HepG2 (cell line): ENCODE data around the gene SPATA13. TPM values are rescaled to one million over a fixed set of nuclear protein-coding genes. Genes with fewer than 3 reads are reported as not detected.

Experiments
- ATAC-seq: fragments of 200-7000 bp; cut with Tn5 transposase; 3 replicates; pipeline ENCODE4 v1.9.1; 2020; ENCODE audit warnings: mild to moderate bottlenecking, moderate library complexity
- BruUV-seq: library from RNA; stranded (reverse); fragments of 400-500 nt; replicated peaks from 2 replicates; lab custom pipeline; 2021; lab: Mats Ljungman, UMichigan
- CTCF ChIA-PET: fragments of 300-600 bp; formaldehyde crosslinking; extraction: SDS; loops from one replicate; lab custom pipeline; 2021; ENCODE audit warnings: low total read pairs, inconsistent platforms, low intra/inter-chr PET ratio; lab: Yijun Ruan, JAX
- POLR2A ChIA-PET: fragments of 350-600 bp; sonication (Branson Sonifier 250); formaldehyde crosslinking; loops from one replicate; lab custom pipeline; 2020; ENCODE audit warnings: antibody characterized with exemption, inconsistent platforms; lab: Yijun Ruan, JAX
- DNase-seq: peaks from one replicate; pipeline ENCODE4 v3.0.0-alpha.2; 2015; ENCODE audit warnings: low spot score
- FAIRE-seq: peaks from 3 replicates; lab custom pipeline; 2011; peaks lifted over from hg19 to GRCh38; lab: Jason Lieb, UNC
- H2AFZ ChIP-seq: one replicate; pipeline ENCODE4 v1.6.1; 2011; ENCODE audit warnings: low read length, inconsistent platforms
- H3K27ac ChIP-seq: fragments of 300-600 bp; 3 replicates; pipeline ENCODE4 v1.8.0; 2011; ENCODE audit warnings: mixed run types, mild to moderate bottlenecking, mixed read lengths, low read length, inconsistent platforms; ENCODE audit not compliant: insufficient read depth; ENCODE audit errors: extremely low read length
- H3K27me3 ChIP-seq, 2 experiments: fragments of 200-600 bp in 1 of 2; 2 replicates in 1 of 2; 3 replicates in 1 of 2; pipeline versions ENCODE4 v1.6.0 to v1.8.0; 2011; ENCODE audit warnings: low read length in 2 of 2, mild to moderate bottlenecking in 2 of 2, moderate library complexity in 2 of 2, inconsistent platforms in 1 of 2; ENCODE audit not compliant: insufficient read depth in 2 of 2, control insufficient read depth in 1 of 2
- H3K36me3 ChIP-seq, 2 experiments: fragments of 200-600 bp in 1 of 2; replicated peaks in 1 of 2; 2 replicates in 1 of 2; 3 replicates in 1 of 2; pipeline versions ENCODE4 v1.5.1 to v1.8.0; 2011; ENCODE audit warnings: low read length in 2 of 2, inconsistent platforms in 1 of 2; ENCODE audit not compliant: insufficient read depth in 2 of 2, control insufficient read depth in 1 of 2
- H3K4me1 ChIP-seq: 2 replicates; pipeline ENCODE4 v1.5.1; 2012; ENCODE audit warnings: low read length, inconsistent platforms; ENCODE audit not compliant: insufficient read depth
- H3K4me2 ChIP-seq: 2 replicates; pipeline ENCODE4 v1.6.0; 2011; ENCODE audit warnings: low read depth, low read length, inconsistent platforms
- H3K4me3 ChIP-seq, 3 experiments: fragments of 200-600 bp in 1 of 3; sonication (generic), shearing (Covaris generic) in 1 of 3; replicated peaks in 1 of 3; 2 replicates each; pipeline ENCODE4 v1.5.1; 2011 to 2016; ENCODE audit warnings: low read length in 3 of 3, inconsistent platforms in 2 of 3, low read depth in 2 of 3, mild to moderate bottlenecking in 2 of 3, control low read depth in 1 of 3, mixed read lengths in 1 of 3; ENCODE audit not compliant: insufficient read depth in 1 of 3
- H3K79me2 ChIP-seq: one replicate; pipeline ENCODE4 v1.6.1; 2011; ENCODE audit warnings: low read length, inconsistent platforms; ENCODE audit not compliant: insufficient read depth
- H3K9ac ChIP-seq: 2 replicates; pipeline ENCODE4 v1.6.0; 2011; ENCODE audit warnings: mild to moderate bottlenecking, low read depth, low read length, inconsistent platforms; ENCODE audit not compliant: insufficient read depth
- H3K9me3 ChIP-seq: 2 replicates; pipeline ENCODE4 v1.5.1; 2012; ENCODE audit warnings: mild to moderate bottlenecking, low read length
- H4K20me1 ChIP-seq: 2 replicates; pipeline ENCODE4 v1.6.0; 2011; ENCODE audit warnings: inconsistent platforms, mild to moderate bottlenecking, low read length, moderate library complexity; ENCODE audit not compliant: insufficient read depth
- EHMT2 ChIP-seq: fragments of 200-600 bp; sonication (generic); IDR thresholded peaks from 2 replicates; pipeline ENCODE4 v1.7.0; 2017; ENCODE audit warnings: antibody characterized with exemption, low read depth, low read length, borderline replicate concordance
- GRHL1 ChIP-seq: sonication (generic); formaldehyde crosslinking; conservative IDR thresholded peaks from 2 replicates; pipeline ENCODE4 v1.8.0; 2022; ENCODE audit warnings: missing genetic modification reagents
- HNRNPH1 ChIP-seq: fragments of 200-400 bp; formaldehyde crosslinking; optimal IDR thresholded peaks from 2 replicates; pipeline ENCODE3; 2017; ENCODE audit warnings: mild to moderate bottlenecking, low read depth, low read length
- MIER2 ChIP-seq: IDR thresholded peaks from 2 replicates; pipeline ENCODE4 v1.6.1; 2016; ENCODE audit warnings: missing biosample characterization, missing genetic modification reagents
- ZFP62 ChIP-seq: sonication (generic); formaldehyde crosslinking; IDR thresholded peaks from 2 replicates; pipeline ENCODE4 v1.4.0; 2020; ENCODE audit warnings: missing genetic modification reagents
- ZNF276 ChIP-seq: sonication (generic); formaldehyde crosslinking; IDR thresholded peaks from 2 replicates; pipeline ENCODE4 v1.4.0; 2020; ENCODE audit warnings: mild to moderate bottlenecking, low read depth, missing genetic modification reagents
- ZNF317 ChIP-seq: sonication (generic); formaldehyde crosslinking; IDR thresholded peaks from 2 replicates; pipeline ENCODE4 v1.5.0; 2020; ENCODE audit warnings: mild to moderate bottlenecking, missing genetic modification reagents
- ZNF430 ChIP-seq: sonication (generic); formaldehyde crosslinking; IDR thresholded peaks from 2 replicates; pipeline ENCODE4 v1.9.0; 2021; ENCODE audit warnings: mild to moderate bottlenecking, missing genetic modification reagents
- ZNF878 ChIP-seq: sonication (generic); formaldehyde crosslinking; IDR thresholded peaks from 2 replicates; pipeline ENCODE4 v1.8.1; 2023; ENCODE audit warnings: mild to moderate bottlenecking, missing genetic modification reagents, moderate library complexity
- WGBS: methylation state at CpG from one replicate; pipeline ENCODE4 v1.1.6; 2017; ENCODE audit warnings: low lambda C conversion rate; 5-methylcytosine and 5-hydroxymethylcytosine counted together
- in situ Hi-C: cut with HindIII; loops from 2 replicates; pipeline ENCODE4 v1.10.0; 2017; ENCODE audit warnings: low pct_unique_long_range_greater_than_20kb; ENCODE audit not compliant: extremely low pct_ligation_motif_present
- intact Hi-C: fragments of 100-400 bp; cut with micrococcal nuclease; formaldehyde crosslinking; loops from one replicate; pipeline ENCODE4 v1.10.0; 2022; ENCODE audit not compliant: unreplicated experiment
- polyA plus RNA-seq, 8 experiments: library from polyadenylated mRNA; depleted of rRNA in 3 of 8; stranded (reverse) in 7 of 8; unstranded in 1 of 8; fragments of >200 nt; fragmentation: Illumina TruSeq in 4 of 8; extraction: Trizol in 4 of 8; gene quantifications; 2 replicates each; pipeline versions ENCODE4 v1.2.1 to v1.2.3, GENCODE V29; 2011 to 2016; ENCODE audit warnings: low read depth in 4 of 8, missing spikeins in 1 of 8, mixed read lengths in 1 of 8; ENCODE audit not compliant: insufficient read depth in 1 of 8
- total RNA-seq, 5 experiments: library from RNA; depleted of rRNA; stranded (reverse); fragments of >200 nt; fragmentation: Illumina TruSeq; extraction: Trizol; gene quantifications; 2 replicates each; pipeline ENCODE4 v1.2.3, GENCODE V29; 2016; ENCODE audit warnings: low read depth in 1 of 5

The SPATA13 gene
- total and polyA plus RNA-seq, 2 of the 13 experiments (the other 11 are each of a cell fraction or from before 2014, with no cell fraction given) = 11.3 to 14.2 TPM

GRCh38 chr13:24215732-24216131 lies 55.2 kb downstream of the SPATA13 start:
- H3K9ac ChIP-seq = no peak overlapping the region
- H3K9me3 ChIP-seq = no peaks in the 10 kb centered on the region
- POLR2A ChIA-PET = no interaction called here
- H3K4me2 ChIP-seq = no peak overlapping the region
- intact Hi-C loops (loop anchor here (5.0 kb wide), 1 partner anchor 108 kb away; no protein-coding TSS in a partner anchor), in situ Hi-C loops (no loop called here)
- peaks cover 0 to 1% of the 10 kb centered on the region in 2 experiments; a peak in 1 of 5 replicates for H3K36me3 ChIP-seq
- 86% methylated on average over 2 of the region's 2 CpGs for WGBS
- H4K20me1 ChIP-seq = no peaks in the 10 kb centered on the region
- DNase-seq = no peak
- H3K4me3 ChIP-seq = no peak overlapping the region
- H2AFZ ChIP-seq = no peak overlapping the region
- no peaks in the 10 kb centered on the region for H3K27me3 ChIP-seq
- H3K4me1 ChIP-seq = peaks cover 89% of the 10 kb centered on the region
- peaks cover 26% of the 10 kb centered on the region for H3K79me2 ChIP-seq
- FAIRE-seq = no peak
- no peak overlapping the region for H3K27ac ChIP-seq
- TF ChIP-seq MIER2 (CRISPR knock-in tag) (no peak), HNRNPH1 (no peak), GRHL1 (CRISPR knock-in tag) (no peak), ZNF276 (no peak), ZNF317 (CRISPR knock-in tag) (no peak), ZNF878 (CRISPR knock-in tag) (no peak), EHMT2 (no peak), ZFP62 (CRISPR knock-in tag) (no peak), ZNF430 (CRISPR knock-in tag) (no peak)
- CTCF ChIA-PET = no interaction called here
- ATAC-seq = no peak
- no TSS peak for BruUV-seq
